Renal pelvis (tissue), 4 donors: ENCODE data around the gene ZFP36L1. TPM values are rescaled to one million over a fixed set of nuclear protein-coding genes. Genes with fewer than 3 reads are reported as not detected.
"Not testable (repeated sequence)": the region's sequence is repeated elsewhere in the genome, so short reads cannot be mapped to it uniquely, and the experiment has no call there.

Experiments
- DNase-seq: peaks from one replicate; pipeline ENCODE4 v3.0.0-alpha.2; 2013
- polyA plus RNA-seq, 3 donors: library from polyadenylated mRNA; unstranded; fragments of 120-200 nt; gene quantifications; one replicate each; pipeline ENCODE4 v1.2.1, GENCODE V29; 2013; ENCODE audit not compliant: insufficient read length in 3 of 3

The ZFP36L1 gene
- polyA plus RNA-seq, 3 donors = 230 to 248 (median 235) TPM

GRCh38 chr14:68767248-68767645, 25.6 kb downstream of the ZFP36L1 start:
- DNase-seq = no peak

- no peak for DNase-seq
Measured at GRCh38 chr14:68766299-68767247, 26.3 kb downstream of the ZFP36L1 start.

- not testable (repeated sequence) for DNase-seq
Measured at GRCh38 chr14:68763843-68764242, 29.0 kb downstream of the ZFP36L1 start.

- DNase-seq = peak; percentile 93
Measured at GRCh38 chr14:68762953-68763764, 29.7 kb downstream of the ZFP36L1 start.

DNA sequence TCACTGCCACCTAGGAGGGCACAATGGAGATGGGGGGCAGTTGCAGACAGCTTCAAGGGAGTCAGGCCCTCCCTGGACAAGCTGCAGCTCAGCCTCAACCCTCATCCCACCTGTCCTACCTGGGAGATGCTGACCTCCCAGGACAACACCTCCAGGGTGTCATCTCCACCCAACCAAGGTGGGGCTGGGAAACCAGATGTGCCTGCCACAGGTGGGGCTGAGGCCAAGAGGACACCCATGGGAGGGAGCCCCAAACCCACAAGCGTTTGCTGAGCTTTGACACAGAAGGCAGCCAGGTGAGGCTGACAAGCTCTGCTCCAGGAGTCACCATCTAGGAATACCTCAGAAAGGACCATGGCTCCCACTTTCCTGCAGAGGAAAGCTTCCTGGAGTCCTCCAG, 31.5 kb downstream of the ZFP36L1 start:
- DNase-seq = no peak

GRCh38 chr14:68760761-68761160, 32.1 kb downstream of the ZFP36L1 start:
- DNase-seq = no peak

GRCh38 chr14:68759937-68760336, 32.9 kb downstream of the ZFP36L1 start:
- no peak for DNase-seq

- DNase-seq = no peak
Measured at GRCh38 chr14:68759017-68759560, 33.8 kb downstream of the ZFP36L1 start.

DNA sequence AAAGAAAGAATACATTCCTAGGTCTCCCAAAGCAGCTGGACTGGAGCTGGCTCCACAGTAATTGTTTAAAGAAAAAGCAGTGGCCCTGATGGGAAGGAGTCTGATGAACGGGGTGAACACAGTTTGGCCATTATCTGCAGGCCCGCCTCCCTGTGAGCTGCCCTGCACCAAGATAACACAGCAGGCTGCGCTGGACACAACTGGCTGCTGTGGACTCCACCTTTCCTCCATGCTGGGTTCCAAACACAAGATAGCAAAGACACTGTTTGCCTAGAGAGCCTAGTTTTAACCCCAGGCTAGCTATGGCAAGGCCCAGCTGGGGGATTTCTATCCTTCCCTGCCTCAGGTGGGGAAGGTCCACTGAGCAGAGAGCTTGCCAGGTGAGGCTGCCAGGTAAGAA, 34.6 kb downstream of the ZFP36L1 start:
- DNase-seq = no peak

GRCh38 chr14:68757618-68758081, 35.2 kb downstream of the ZFP36L1 start:
- DNase-seq = peak; percentile 83

- DNase-seq = no peak
Measured at GRCh38 chr14:68756734-68757133, 36.1 kb downstream of the ZFP36L1 start.

- DNase-seq = peak; percentile 61
Measured at GRCh38 chr14:68756000-68756481, 36.8 kb downstream of the ZFP36L1 start.

GRCh38 chr14:68755016-68755353, 37.9 kb downstream of the ZFP36L1 start:
- no peak for DNase-seq

- no peak for DNase-seq
Measured at GRCh38 chr14:68753690-68754089, 39.2 kb downstream of the ZFP36L1 start.

DNA sequence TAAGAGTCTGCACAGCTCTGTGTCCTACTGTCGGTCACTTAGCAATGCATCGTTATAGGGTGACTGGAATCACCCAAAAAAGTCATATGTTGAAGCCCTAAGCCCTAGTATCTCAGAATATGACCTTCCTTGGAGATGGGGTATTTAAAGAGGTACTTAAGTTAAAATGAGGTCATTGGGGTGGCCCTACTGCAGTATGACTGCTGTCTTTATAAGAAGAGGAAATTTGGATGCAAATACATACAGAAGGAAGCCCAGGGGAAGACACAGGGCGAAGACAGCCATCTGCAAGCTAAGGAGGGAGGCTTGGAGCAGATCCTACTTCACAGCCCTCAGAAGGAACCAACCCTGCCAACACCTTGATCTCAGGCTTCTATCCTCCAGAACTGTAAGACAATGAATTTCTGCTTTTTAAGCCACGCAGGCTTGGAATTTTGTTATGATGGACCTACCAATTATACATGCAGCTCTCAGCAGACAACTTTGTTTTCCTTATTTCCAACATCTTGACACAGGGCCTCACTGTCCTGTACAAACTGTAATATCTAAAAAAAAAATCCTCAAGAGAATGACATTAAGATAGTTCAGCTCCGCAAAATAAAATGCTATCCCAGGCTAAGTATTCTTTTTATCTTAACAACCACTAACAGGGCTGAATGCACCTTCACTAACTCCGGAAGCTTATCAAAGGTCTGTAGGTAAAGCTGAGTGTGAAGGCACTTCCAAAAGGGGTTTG, 40.4 kb downstream of the ZFP36L1 start:
- DNase-seq = no peak

DNA sequence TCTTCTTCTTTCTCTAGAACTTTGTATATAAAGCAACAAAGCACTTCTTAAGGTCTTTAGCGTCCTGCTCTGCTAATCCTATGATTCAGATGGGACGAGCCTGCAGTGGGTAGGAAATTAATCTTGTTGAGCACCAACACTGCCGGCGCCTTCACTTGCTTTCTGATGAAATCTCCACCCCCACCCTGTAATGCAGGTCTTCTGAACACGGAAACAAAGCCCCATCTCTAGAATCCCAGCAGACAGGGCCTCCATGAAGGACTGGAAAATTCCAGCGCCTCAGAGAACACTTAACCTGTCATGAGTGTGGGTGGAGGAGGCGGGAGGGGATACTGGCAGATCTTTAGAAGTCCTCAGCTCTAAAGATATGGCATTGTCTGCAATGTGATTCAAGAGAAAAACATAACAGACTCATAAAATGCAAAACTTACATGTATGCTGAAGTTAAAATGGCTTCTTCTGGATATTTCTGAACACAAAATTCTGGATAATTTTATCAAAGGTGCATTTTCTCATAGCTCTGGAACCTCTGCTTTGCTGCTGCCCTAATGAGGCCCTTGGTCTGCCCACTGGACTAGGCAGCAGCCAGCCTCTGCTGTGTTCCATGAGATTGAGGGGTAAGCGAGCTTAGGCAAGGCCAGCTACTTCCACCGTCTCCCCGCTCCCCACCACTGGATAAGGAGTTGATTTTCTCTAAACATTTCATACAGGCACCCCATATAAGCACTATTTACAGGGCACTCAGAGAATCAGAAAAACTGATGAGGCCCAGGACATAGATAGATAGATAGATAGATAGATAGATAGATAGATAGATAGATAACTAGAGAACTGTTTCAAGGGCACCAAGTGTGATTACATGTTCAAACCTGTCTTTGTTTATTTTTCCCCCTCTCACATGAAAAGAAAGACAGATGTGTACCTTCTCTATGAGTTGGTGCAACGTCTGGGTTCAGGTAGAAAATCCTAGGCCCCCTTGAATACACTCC, 43.1 kb downstream of the ZFP36L1 start:
- DNase-seq = no peak

DNA sequence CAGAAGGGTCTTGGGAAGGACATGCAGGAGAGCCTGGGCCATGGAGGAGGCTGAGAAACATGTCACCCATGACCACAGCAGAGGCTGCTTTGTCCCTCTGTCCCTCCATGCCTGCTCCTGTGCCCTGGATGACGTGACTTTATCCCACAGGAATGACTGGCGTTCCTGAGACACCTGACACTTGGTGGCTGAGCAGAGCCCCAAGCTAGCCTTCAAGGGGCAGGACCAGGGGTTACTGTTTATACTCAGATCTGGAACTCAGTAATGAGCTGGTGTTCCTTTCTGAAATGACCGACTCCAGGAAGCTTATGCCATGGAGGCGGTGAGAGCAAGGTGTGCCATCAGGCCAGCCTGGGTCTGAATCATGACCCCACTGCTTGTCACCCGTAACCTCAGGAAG, 44.2 kb downstream of the ZFP36L1 start:
- DNase-seq = no peak

DNA sequence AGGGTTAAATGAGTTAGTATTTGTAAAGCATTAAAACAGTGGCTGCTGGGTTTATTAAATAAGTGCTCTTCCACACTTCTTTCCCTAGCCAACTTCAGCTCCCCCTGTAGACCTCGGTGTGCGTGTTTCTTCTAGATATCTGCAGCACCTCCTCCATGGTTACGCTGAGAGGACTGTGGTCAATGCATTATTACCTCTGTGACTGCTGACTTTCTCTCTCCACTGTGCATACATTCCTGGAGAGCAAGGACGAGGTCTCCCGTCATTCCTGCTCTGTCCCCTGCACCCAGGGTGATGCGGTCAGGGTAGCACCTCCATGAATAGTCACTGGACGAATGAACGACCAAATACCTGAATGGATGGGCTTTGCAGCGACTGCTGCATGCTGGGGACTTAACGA, 44.6 kb downstream of the ZFP36L1 start:
- DNase-seq = no peak

DNA sequence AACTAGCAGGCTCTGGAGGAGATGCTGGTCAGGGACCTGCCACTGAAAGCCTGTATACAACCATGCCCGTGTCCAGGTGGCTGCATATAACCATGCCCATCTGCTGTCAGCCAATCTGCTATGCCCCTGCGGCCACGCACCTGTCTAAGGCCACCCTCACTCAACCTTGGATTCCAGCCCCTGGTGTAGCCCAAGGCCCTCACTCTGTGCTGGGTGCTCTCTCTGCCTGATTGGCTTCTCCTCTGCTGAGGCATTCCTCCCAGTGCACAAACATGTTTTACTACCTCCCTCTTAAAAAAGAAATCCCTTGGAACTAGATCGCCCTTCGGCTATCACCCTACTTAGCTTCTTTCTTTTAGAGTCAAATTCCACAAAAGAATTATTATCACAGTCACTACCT, 45.5 kb downstream of the ZFP36L1 start:
- DNase-seq = no peak

DNA sequence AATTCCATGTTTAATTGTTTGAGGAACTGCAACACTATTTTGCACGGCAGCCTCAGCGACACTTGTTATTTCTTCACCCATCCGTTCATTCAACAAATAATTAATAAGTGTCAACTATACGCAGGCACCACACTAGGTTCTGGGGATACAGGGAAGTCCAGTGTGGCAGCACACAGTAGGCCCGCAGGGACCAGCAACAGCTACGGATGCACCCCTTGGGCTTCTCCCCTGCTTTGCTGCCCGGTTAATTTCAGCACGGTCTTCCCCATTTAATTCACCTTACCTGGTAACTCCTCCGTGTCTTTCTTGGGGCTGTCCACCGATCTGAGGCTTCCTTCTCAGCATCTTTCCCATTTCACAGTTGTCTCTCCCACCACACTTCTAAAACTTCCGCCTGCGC, 48.3 kb downstream of the ZFP36L1 start:
- DNase-seq = no peak
